Measurements from ENCODE around the gene ZNF408.
"Not testable (repeated sequence)": the region's sequence is repeated elsewhere in the genome, so short reads cannot be mapped to it uniquely, and the experiment has no call there.

The ZNF408 gene

GRCh38 chr11:46697303-46697702, 3.5 kb upstream of the ZNF408 start:
- no peak for DNase-seq (ENCODE audit: low read depth)
- no peak for TF ChIP-seq CTCF (IDR thresholded peaks at IDR 0.05; ENCODE audit: low read depth, low read length, missing control alignments)
- no peak overlapping the region for H3K4me3 ChIP-seq (ENCODE audit: low read depth, low read length)

GRCh38 chr11:46697723-46698122, 3.1 kb upstream of the ZNF408 start:
- no peak overlapping the region for H3K4me3 ChIP-seq (ENCODE audit: low read depth, low read length)
- no peak for DNase-seq (ENCODE audit: low read depth)
- TF ChIP-seq CTCF (IDR thresholded peaks at IDR 0.05; ENCODE audit: low read depth, low read length, missing control alignments) = no peak

- no peak for TF ChIP-seq CTCF (IDR thresholded peaks at IDR 0.05; ENCODE audit: low read depth, low read length, missing control alignments)
- DNase-seq (ENCODE audit: low read depth) = no peak
- H3K4me3 ChIP-seq (ENCODE audit: low read depth, low read length) = no peak overlapping the region
These were observed 2.2 kb upstream of the ZNF408 start for GRCh38 chr11:46698597-46698996.

GRCh38 chr11:46701078-46701654, 335 bp downstream of the ZNF408 start:
- TF ChIP-seq CTCF (IDR thresholded peaks at IDR 0.05; ENCODE audit: low read depth, low read length, missing control alignments) = no peak
- peak overlapping the region; percentile 100 for H3K4me3 ChIP-seq (ENCODE audit: low read depth, low read length)
- no peak for DNase-seq (ENCODE audit: low read depth)

GRCh38 chr11:46705070-46705688, 4.3 kb downstream of the ZNF408 start:
- no peak overlapping the region for H3K4me3 ChIP-seq (ENCODE audit: low read depth, low read length)
- no peak for DNase-seq (ENCODE audit: low read depth)
- TF ChIP-seq CTCF (IDR thresholded peaks at IDR 0.05; ENCODE audit: low read depth, low read length, missing control alignments) = no peak

- TF ChIP-seq CTCF (IDR thresholded peaks at IDR 0.05; ENCODE audit: low read depth, low read length, missing control alignments) = no peak
- no peak for DNase-seq (ENCODE audit: low read depth)
- H3K4me3 ChIP-seq (ENCODE audit: low read depth, low read length) = no peak overlapping the region
These were observed 6.1 kb downstream of the ZNF408 start for GRCh38 chr11:46706886-46707285.

GRCh38 chr11:46709351-46709750, 8.5 kb downstream of the ZNF408 start:
- not testable (repeated sequence) for H3K4me3 ChIP-seq (ENCODE audit: low read depth, low read length); DNase-seq (ENCODE audit: low read depth)

All from GM12864 (cell line).